GDM1 (cell line): Measurements from ENCODE around the gene SCYL3.
"Not testable (repeated sequence)": the region's sequence is repeated elsewhere in the genome, so short reads cannot be mapped to it uniquely, and the experiment has no call there.

Experiments
- DNase-seq: peaks from one replicate; lab custom pipeline; 2025; lab: John Stamatoyannopoulos, UW

The SCYL3 gene

DNA sequence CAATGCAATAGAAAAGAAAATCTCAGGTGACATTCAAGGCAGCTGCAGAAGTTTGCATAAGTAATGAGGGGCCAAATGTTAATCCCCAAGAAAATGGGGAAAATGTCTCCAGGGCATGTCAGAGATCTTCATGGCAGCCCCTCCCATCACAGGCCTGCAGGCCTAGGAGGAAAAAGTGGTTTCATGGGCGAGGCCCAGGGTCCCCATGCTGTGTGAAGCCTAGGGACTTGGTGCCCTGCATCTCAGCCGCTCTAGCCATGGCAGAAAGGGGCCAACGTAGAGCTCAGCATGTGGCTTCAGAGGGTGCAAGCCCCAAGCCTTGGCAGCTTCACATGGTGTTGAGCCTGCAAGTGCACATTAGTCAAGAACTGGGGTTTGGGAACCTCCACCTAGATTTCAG, 21.7 kb downstream of the SCYL3 start:
- DNase-seq: not testable (repeated sequence)

DNA sequence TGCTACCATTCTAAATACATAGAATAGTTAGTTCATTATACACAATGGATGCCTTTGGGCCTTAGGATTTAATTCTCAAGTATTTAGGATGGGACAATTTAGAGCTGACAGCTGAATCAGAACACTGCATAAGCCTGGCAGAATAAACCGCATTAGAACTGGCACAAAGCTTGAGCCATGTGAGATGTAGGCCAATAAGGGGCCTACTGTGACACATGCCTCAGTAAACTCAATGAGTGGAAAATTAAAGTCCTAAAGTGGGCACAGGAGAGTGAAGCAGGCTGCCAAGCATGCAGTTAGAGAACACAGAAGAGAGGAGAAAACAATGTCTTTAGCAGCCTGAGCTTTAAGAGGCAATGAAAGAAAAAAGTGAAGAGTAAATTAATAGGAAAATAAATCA, 24.3 kb downstream of the SCYL3 start:
- DNase-seq: no peak

DNA sequence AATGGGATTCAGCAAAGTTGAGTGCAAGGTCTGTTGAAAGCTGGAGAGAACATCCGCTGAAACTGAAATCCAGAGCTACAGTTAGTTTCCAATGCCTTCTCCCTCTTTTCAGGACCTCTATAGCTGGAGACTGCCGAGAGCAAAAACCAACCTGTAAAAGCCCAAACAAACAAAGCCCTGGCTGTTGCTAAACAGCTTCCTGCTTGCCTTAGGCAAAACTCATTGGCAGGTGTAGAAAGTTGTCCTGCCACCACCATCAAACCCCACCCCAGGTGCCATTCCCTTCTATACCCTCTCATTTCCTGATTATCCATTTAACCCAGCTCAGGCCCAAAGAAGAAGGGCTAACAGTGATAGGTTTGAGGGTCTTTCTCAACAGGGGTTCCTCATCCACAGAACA, 24.7 kb downstream of the SCYL3 start:
- DNase-seq: no peak

DNA sequence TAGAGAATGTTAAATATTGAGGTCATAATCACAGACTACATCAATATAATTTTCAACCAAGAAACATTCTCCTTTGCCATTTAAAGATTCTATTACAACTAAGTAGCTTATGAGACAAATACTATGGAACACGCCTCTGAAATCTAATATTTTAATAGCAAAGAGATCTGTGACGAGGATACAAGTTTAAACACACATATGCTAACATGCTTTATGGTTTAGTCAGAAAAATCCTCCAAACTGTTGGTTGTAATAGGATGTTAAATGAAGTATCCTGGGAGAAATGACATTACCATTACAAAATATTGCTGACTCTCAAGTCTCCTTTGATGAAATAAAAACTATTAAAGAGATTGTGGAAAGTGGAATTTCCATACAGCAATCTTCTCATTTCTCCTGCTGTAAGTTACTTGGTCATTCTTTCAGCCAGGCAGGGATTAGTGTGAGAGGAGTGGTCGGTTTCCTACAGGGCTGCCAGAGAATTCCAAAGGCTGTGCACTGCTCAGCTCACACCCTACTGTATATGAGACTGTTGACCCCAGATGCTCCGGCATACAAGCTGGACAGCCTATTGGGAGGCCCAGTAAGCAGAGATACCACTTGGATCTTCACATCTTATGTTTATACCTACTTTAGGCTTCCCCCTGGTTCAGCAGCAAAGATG, 26.6 kb downstream of the SCYL3 start:
- no peak for DNase-seq

DNA sequence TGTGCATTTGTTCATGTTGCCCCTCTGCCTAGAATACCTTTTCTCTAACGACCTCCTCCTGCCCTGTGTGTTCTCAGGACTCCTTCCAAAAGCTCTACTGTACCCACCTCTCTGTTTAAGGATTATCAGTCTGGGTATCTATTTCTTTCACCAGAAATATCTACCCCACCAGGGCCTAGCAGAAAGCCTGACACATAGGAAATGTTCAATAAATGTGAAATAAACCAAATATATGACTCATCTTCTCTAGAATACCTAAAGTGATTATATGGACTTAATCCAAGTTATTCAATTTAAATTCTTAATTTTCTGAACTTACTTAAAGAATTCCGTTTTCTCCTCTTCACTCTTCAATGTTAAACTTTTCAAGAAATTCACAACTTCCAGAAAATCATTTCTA, 27.1 kb downstream of the SCYL3 start:
- no peak for DNase-seq

DNA sequence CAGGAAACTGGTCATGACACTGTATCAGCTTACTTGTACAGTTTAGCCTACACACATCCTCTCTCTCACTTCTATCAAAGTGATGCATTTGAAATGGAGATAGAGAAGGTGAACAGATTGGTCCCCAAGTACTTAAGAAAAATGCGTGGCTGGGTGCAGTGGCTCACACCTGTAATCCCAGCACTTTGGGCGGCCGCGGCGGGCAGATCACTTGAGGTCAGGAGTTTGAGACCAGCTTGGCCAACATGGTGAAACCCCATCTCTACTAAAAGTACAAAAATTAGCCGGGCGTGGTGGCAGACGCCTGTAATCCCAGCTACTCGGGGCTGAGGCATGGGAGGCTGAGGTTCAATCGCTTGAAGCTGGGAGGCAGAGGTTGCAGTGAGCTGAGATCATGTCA, 29.2 kb downstream of the SCYL3 start:
- not testable (repeated sequence) for DNase-seq

DNA sequence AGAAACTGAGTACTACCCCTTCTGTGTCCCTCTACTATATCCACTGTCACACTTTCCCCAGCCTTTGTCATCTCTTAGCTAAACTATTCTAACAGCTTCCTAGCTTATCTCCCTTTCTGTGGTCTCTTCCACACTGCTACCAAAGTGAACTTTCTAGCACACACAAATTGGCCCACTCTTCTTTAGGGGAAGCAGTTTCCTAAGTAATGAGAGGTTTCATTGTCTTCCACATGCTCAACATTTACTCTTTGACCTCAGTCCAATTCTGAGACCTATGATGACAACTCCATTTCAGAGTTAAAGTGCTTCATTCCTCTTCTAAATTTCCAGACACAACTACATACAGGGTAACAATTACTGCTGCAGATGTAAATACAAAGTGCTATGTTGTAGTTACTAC, 32.9 kb downstream of the SCYL3 start:
- DNase-seq: no peak

DNA sequence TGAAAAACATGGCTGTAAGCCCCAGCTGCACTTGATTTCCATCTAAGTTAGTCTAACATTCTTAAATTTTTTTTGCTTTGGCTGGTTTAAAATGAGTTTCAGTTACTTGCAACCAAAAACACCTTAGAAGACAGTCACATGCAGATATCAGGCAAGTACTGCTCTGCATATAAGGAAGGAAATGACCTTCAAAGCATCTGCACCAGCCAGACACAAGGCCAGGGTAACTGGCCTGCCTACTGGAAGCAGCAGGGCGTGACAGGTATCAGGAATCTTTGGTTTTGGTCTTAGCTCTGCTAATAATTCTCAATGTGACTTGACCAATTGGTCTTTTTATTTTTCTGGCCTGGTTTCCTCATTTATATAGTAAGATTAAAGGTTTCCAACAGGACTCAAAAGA, 33.5 kb downstream of the SCYL3 start:
- no peak for DNase-seq

DNA sequence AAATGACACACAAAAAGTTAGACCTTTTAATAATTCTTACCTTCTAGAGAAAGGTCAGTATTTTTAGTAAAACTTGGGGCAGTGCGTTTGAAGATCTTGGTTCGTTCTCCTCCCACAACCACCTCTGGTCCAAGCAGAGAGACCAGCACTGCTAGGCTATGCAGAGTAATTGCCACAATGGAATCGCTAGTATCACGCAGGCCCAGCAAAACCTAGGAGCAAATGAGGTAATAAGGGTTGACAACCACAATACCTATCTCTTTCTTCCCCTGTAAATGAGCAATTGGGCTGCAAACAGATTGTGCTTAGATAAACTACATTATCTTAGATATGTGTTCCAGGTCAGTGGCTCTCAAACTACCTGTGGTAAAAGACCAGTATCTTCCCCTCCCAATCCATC, 34.7 kb downstream of the SCYL3 start:
- no peak for DNase-seq

DNA sequence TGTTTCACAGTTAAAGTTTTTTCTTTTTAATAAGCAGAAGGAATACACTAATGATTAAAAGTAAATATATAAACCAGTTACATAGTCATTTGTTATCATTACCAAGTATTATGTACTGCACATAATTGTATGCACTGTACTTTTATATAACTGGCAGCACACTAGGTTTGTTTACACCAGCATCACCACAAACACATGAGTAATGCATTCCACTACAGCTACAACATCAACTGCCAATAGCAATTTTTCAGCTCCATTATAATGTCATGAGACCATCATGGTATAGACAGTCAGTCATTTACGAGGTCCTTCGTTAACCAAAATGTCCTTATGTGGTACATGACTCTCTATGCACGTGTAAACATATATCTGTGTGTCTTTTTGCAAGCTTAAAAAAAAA, 35.2 kb downstream of the SCYL3 start:
- no peak for DNase-seq

DNA sequence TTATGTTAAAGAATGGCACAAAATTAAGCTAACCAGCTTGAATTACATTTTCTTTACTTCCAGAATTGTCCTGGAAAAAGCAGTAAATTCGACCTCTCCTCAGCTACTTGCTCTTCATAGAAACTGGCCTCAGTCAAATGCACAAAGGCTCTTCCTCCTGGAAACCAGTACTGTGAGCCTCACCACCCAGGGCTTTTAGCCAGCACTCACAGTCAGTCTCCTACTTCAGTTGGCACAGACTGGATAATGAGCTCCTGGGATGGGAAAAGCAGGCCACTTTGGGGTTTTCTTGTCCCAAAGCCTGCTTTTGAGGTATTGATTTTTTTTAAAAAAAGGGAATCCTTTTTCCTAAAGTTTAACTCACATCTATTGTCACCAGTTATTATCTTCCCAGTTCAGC, 40.4 kb downstream of the SCYL3 start:
- no peak for DNase-seq

DNA sequence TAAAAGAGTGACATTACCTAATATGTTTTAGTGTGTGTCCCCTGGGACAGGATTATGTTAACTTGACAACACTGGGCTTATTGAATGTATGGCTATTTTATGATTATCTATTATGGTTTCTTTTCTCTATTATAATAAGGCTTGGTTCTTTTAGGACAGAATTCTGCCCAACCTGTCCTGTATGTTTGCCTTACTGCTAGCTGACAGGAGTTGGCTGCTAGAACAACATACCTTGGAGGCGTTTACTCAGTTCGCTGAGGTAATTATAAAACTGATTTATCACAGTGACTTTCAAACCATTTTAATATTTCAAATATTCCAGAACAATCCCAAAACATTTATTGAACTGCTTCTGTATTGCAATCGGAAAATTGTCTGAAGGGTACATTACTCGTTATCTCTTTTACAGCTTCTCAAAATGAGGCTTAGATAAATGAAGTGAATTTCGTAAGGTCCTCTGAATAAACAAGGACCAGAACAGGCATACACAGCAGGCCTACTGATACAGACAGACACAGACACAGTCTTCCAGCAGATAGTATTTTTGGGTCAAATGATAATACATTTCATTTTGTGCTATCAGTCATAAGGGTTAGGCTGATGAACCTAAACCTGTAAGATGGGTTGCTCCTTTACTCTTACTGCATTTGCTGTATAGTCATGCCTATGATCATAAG, 44.2 kb downstream of the SCYL3 start:
- DNase-seq: no peak

DNA sequence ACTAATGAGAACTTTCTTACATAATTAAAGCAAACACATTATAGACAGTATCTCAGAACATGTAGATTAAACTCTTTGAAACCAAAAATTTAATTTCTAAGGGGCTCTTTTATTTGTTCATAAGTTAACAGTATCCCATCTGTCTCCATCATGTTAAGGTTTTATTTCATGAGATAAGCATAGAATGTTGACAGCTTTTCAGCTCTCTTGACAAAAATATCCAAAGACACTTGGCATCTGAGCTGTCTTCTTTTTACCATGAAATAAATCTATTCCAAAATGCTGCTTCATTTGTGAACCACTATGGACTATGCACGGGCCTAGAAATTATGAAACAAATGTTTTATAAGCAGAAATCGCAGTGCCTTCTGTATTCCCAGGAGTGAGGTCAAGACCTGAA, 45.2 kb downstream of the SCYL3 start:
- no peak for DNase-seq

DNA sequence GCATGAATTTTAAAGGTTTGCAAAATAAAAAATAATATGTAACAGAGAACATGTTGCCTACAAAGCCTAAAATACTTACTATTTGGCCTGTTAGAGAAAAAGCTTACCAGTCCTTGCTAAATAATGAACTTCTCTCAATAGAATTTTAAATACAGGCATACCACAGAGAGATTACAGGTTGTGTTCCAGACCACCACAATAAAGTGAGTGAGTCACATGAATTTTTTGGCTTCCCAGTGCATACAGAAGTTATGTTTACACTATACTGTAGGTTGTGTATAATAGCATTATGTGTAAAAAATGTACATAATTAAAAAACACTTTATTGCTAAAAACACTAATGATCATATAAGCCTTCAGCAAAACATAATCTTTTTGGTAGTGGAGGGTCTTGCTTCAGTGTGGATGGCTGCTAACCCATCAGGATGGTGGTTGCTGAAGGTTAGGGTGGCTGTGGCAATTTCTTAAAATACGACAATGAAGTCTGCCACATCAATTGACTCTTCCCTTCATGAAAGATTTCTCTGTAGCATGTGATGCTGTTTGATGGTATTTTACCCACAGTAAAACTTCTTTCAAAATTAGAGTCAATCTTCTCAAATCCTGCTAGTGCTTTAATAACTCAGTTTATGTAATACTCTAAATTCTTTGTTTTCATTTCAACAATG, 48.6 kb downstream of the SCYL3 start:
- DNase-seq: no peak

DNA sequence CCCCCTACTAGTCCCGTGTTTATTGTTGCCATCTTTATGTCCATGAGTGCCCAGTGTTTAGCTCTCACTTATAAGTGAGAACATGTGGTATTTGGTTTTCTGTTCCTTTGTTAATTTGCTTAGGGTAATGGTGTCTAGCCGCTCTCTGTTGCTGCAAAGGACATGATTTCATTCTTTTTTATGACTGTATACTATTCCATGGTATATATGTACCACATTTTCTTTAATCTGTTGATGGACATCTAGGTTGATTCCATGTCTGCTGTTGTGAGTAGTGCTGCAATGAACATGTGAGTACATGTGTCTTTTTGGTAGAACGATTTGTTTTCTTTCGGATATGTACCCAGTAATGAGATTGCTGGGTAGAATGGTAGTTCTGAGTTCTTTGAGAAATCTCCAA, 54.8 kb downstream of the SCYL3 start:
- DNase-seq: no peak

DNA sequence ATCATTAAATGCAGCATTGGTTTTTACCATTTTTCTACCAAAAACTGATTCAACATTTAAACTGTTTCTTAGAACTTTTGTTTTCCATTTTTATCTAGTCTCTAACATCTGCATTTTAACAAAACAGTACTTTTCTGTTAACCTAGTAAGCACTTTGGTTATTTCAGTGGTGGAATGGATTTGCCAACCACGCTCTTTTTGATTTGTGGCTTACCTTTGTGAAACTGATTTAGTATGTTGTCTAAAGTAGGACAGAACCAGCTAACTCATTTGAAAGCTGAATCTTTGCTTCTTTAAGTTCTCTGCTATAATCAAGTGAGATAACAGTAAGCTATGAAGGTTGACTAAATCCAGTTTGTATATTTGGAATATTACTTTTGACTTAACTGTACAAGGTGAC, 57.5 kb downstream of the SCYL3 start:
- no peak for DNase-seq

DNA sequence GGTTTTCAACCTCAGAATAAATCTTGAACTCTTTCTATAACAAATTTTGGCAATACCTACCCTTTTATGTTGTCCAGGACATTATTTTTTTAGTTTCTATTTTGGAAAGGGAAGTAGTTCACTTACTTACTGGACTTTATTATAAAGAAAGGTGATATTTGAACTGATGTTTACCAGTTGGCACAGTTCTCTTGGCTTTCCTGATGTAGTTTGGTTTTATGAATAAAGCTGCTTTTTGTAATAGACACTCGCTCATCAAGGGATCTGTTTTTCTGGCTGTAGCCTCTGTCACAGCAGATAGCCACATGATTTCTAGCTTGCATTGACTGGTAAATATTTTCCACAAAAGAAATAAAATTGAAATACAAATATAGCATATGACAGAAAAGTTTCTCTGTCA, 58.0 kb downstream of the SCYL3 start:
- DNase-seq: no peak

DNA sequence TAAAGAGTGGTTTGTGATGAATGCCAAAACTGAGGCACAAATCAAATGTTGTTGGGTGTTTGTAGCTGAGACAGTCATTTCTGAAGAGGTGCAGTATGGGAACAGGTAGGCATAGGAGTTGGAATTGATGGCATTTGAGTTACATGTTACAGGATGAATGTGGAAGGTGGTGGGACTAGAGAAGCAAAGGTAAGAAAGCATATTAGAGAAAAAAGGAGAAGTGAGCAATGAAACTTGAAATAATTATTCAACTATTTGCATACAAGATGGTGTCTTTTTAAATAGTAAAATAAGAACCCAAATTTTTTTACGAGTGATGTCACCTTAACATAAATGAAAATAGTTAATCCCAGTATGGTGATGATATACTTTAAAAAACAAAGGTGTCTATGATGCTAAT, 58.8 kb downstream of the SCYL3 start:
- DNase-seq: no peak

DNA sequence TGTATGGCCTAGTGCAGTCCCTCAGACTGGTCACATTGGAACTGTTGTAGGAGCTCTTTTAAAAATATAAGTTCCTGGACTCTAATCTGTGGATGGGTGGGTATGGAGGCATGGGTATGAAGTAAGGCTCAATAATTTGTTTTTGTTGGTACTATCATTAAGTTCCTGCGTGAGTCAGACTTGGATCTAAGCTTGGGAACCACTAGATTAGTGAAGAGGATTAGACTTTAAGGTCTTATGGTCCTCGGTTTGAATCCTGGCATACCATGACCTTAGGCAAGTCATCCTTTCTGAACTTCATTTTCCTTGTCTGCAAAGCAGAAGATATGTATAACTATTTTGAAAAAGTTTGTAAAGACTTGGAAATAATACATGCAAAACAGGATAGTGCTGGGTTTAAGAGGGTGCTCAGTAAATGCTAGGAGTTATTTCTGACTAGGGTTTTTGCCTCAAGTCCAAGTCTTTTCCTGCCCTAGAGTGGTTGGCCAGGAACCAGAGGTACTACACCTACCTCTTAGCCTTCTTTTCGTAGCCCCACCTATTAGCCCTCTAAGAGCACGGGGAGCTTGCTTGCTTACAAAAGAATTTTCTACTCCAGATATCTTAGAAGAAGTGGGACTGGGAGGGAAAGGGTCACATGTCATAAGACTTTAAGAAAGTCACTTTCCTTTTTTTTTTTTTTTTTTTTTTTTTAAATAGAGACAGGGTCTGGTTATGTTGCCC, 60.4 kb downstream of the SCYL3 start:
- DNase-seq: no peak

DNA sequence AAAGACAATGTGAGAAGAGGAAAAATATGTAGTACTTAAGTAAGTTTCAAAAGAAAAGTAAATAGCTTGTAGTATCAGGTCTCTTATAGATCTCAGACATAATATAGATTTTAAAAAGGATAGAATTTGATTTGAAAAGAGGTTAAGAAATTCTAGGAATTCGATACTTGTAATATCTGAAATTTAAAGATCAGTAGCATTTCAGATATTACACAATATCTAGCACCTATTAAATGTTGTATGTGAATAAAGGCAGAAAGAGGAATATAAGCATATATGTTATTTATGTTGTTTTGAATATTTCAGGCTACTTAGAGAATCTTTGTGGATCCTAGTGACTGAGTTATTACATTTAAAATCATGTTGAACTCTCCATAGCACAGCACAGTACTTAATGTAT, 64.0 kb downstream of the SCYL3 start:
- no peak for DNase-seq

DNA sequence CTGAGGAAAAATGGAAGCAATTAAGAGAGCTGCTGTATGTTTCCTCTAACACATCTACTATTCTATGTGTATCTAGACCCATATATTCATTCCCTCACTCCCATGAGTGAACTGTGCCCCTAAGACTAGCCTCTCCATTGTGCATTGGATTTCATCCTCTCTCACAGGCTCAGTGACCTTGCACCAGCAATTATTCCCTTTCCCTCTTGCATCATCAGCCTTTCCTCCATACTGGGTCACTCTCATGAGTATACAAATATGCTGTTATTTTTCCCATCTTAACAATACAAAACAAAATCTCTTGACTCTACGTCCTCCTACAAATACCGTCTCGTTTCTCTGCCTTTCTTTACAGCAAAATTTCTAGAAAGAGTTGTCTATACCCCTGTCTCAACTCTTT, 69.5 kb downstream of the SCYL3 start:
- DNase-seq: no peak

DNA sequence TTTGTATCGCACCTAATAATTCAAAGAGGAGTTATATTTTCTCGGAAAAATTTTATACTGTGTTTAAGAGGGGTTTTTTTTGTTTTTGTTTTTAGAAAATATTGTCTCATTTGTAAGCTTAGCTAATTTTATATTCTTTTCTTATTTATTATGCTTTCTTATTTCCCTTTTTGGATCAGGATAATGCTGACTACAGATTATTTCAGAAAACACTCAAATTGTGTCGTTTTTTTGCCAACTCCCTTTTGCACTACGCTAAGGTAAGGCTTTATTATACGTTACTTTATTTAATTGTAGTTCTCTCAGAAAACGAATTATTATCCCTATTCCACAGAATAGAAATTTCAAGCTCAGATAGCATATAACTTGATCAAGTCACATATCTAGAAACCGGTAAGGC, 72.2 kb downstream of the SCYL3 start:
- no peak for DNase-seq

DNA sequence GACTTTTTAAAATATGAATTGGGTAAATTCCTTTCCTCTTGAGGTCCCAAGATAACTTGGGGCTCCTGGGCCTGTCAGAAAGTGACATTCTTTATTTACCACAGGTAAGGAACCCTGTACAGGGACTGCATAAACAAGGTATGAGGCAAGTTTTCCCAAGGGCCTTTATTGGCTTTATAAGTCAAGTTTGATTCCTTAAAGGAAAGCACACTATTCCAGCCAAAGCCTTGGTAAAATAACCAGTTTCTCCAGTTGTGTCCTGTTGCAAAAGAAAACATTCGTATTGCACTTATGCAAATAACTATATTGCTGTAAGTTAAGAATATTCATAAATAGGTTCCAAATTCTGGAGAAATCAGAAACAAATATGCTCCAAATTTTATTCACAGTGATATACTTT, 77.1 kb downstream of the SCYL3 start:
- DNase-seq: no peak
